GM18867 (cell line): ENCODE results near the gene CGB7.

ENCODE experiments used
- ATAC-seq: cut with Tn5 transposase; IDR thresholded peaks from one replicate; pipeline ENCODE4 v1.9.1; 2021; ENCODE audit warnings: mild to moderate bottlenecking, moderate library complexity; ENCODE audit not compliant: unreplicated experiment

Gene CGB7

GRCh38 chr19:49017041-49017665 lies 40.4 kb downstream of the CGB7 start, which contains the start of gene LHB:
Gene LHB (minus strand): TSS chr19:49017091. CDS start chr19:49017081, 10 bp downstream.
- ATAC-seq, result no peak

- no peak for ATAC-seq
Measured at GRCh38 chr19:49016067-49016839, 41.3 kb downstream of the CGB7 start.

GRCh38 chr19:49014870-49015255 lies 42.7 kb downstream of the CGB7 start:
- no peak for ATAC-seq

GRCh38 chr19:49014123-49014869 lies 43.3 kb downstream of the CGB7 start:
- no peak for ATAC-seq

- ATAC-seq, result no peak
Measured at GRCh38 chr19:49011194-49011593, 46.4 kb downstream of the CGB7 start.

GRCh38 chr19:49010453-49010852 lies 47.1 kb downstream of the CGB7 start:
- ATAC-seq, result no peak

- ATAC-seq, result no peak
Measured at GRCh38 chr19:49009828-49010227, 47.7 kb downstream of the CGB7 start.

- no peak for ATAC-seq
Measured at GRCh38 chr19:49006905-49007304, 50.6 kb downstream of the CGB7 start.

- no peak for ATAC-seq
Measured at GRCh38 chr19:49004964-49005614, 52.5 kb downstream of the CGB7 start.
